ENCODE data around the gene PARVG.

PARVG gene

DNA sequence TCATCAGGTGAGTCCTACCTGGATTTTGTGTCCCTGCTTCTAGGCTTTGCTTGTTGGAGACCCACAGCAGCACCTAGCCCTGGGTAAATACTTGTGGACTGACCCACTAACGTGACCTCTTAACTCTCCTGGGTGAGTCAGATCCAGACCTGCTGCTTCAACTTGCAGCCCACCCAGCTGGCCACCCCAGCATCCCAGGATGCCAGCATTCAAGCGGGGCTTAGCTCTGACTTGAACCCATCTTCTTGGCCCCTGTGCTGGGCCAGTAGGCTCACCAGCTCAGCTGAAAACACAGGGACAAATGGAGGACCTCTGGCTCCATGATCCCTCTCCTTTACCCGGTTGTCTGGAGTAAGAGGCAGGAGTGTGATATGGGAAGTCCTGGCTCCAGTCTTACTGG, 33.5 kb downstream of the PARVG start:
- Histone ChIP-seq H3K4me3 (ENCODE audit: insufficient read depth, low read length, poor library complexity, severe bottlenecking) (no peak overlapping the region), H2AFZ (ENCODE audit: low read depth, low read length, severe bottlenecking) (no peak overlapping the region), H3F3A (ENCODE audit: insufficient read depth) (no peaks in the 10 kb centered on the region), H3K9ac (ENCODE audit: low read length) (no peak overlapping the region), H3K9me2 (replicated peaks; ENCODE audit: insufficient read depth, low read length) (no peaks in the 10 kb centered on the region), H3K9me3 (ENCODE audit: insufficient read depth, low read length) (no peaks in the 10 kb centered on the region), H3K79me2 (ENCODE audit: insufficient read depth, low read length) (no peaks in the 10 kb centered on the region), H3K27ac (ENCODE audit: low read depth, low read length) (no peak overlapping the region), H3K27me3 (ENCODE audit: low read length) (no peaks in the 10 kb centered on the region), H3K4me2 (ENCODE audit: low read depth, low read length, poor library complexity, severe bottlenecking) (no peak overlapping the region), H4K20me1 (ENCODE audit: low read depth, low read length) (no peaks in the 10 kb centered on the region), H3K36me3 (ENCODE audit: low read length) (no peaks in the 10 kb centered on the region)
- no peak for TF ChIP-seq EZH2phosphoT487 (conservative IDR thresholded peaks at IDR 0.05; ENCODE audit: low read length)
- no peak for TF ChIP-seq CTCF (IDR thresholded peaks at IDR 0.05; ENCODE audit: insufficient read depth, low read length, poor library complexity, severe bottlenecking)

DNA sequence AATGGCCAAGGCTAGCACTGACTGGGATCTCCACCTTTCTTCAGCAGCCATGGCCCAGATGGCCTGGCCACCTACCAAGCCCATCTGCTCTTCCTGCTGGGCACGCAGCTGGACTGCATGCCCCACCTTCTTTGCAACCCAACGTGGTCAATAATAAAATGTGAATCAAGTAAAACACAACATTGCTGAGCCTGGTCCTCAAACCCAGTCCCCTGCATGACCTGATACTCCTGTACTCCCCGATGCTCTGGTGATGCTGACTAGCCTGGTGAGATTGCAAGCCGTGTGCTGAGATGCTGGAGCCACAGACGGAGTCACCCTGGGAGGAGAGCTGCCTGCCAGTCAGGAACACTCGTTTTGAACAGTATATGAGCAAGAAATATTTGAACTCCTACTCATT, 34.0 kb downstream of the PARVG start:
- Histone ChIP-seq H3K9ac (ENCODE audit: low read length) (no peak overlapping the region), H3K27ac (ENCODE audit: low read depth, low read length) (no peak overlapping the region)

GRCh38 chr22:44215287-44215686, 34.6 kb downstream of the PARVG start:
- no peaks in the 10 kb centered on the region for H3F3A ChIP-seq (ENCODE audit: insufficient read depth)
- no peaks in the 10 kb centered on the region for H3K36me3 ChIP-seq (ENCODE audit: low read length)
- TF ChIP-seq EZH2phosphoT487 (conservative IDR thresholded peaks at IDR 0.05; ENCODE audit: low read length) = no peak
- no peak overlapping the region for H3K9ac ChIP-seq (ENCODE audit: low read length)
- H4K20me1 ChIP-seq (ENCODE audit: low read depth, low read length) = no peaks in the 10 kb centered on the region
- no peaks in the 10 kb centered on the region for H3K9me3 ChIP-seq (ENCODE audit: insufficient read depth, low read length)
- no peak overlapping the region for H2AFZ ChIP-seq (ENCODE audit: low read depth, low read length, severe bottlenecking)
- H3K27ac ChIP-seq (ENCODE audit: low read depth, low read length) = no peak overlapping the region
- H3K9me2 ChIP-seq (replicated peaks; ENCODE audit: insufficient read depth, low read length) = no peaks in the 10 kb centered on the region
- H3K27me3 ChIP-seq (ENCODE audit: low read length) = no peaks in the 10 kb centered on the region
- no peaks in the 10 kb centered on the region for H3K79me2 ChIP-seq (ENCODE audit: insufficient read depth, low read length)
- H3K4me2 ChIP-seq (ENCODE audit: low read depth, low read length, poor library complexity, severe bottlenecking) = no peak overlapping the region
- no peak overlapping the region for H3K4me3 ChIP-seq (ENCODE audit: insufficient read depth, low read length, poor library complexity, severe bottlenecking)

More for the DNA sequence above, 34.0 kb downstream of the PARVG start:
- H4K20me1 ChIP-seq (ENCODE audit: low read depth, low read length) = no peaks in the 10 kb centered on the region
- H3K36me3 ChIP-seq (ENCODE audit: low read length) = no peaks in the 10 kb centered on the region
- no peaks in the 10 kb centered on the region for H3K27me3 ChIP-seq (ENCODE audit: low read length)
- H3K9me3 ChIP-seq (ENCODE audit: insufficient read depth, low read length) = no peaks in the 10 kb centered on the region
- H3K79me2 ChIP-seq (ENCODE audit: insufficient read depth, low read length) = no peaks in the 10 kb centered on the region
- H3F3A ChIP-seq (ENCODE audit: insufficient read depth) = no peaks in the 10 kb centered on the region
- no peak overlapping the region for H3K4me3 ChIP-seq (ENCODE audit: insufficient read depth, low read length, poor library complexity, severe bottlenecking)
- no peak overlapping the region for H3K4me2 ChIP-seq (ENCODE audit: low read depth, low read length, poor library complexity, severe bottlenecking)
- no peak overlapping the region for H2AFZ ChIP-seq (ENCODE audit: low read depth, low read length, severe bottlenecking)
- H3K9me2 ChIP-seq (replicated peaks; ENCODE audit: insufficient read depth, low read length) = no peaks in the 10 kb centered on the region
- TF ChIP-seq EZH2phosphoT487 (conservative IDR thresholded peaks at IDR 0.05; ENCODE audit: low read length) (no peak), CTCF (IDR thresholded peaks at IDR 0.05; ENCODE audit: insufficient read depth, low read length, poor library complexity, severe bottlenecking) (no peak)

DNA sequence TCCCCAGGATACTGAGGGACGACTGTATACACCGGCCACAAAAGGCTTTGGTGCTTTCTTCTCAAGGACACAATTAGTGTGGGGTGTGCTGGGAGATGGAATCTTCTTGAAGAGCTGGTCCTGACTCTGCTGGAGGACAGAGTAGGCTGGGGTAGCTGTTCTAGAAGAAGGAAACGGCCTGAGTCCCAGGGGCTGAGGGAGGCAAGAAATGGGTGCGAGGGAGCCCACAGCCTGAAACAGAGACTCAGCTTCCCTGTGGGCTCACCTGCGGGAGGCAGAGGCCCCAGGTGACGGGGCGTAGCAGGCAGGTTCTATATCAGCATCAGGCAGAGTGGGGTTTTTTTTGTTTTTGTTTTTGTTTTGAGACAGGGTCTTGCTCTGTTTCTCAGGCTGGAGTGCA, 36.6 kb downstream of the PARVG start:
- H3K9me2 ChIP-seq (replicated peaks; ENCODE audit: insufficient read depth, low read length) = no peaks in the 10 kb centered on the region
- H3F3A ChIP-seq (ENCODE audit: insufficient read depth) = no peaks in the 10 kb centered on the region
- no peak overlapping the region for H3K4me3 ChIP-seq (ENCODE audit: insufficient read depth, low read length, poor library complexity, severe bottlenecking)

More for the DNA sequence above, 36.6 kb downstream of the PARVG start:
- Histone ChIP-seq H3K4me2 (ENCODE audit: low read depth, low read length, poor library complexity, severe bottlenecking) (no peak overlapping the region), H3K36me3 (ENCODE audit: low read length) (no peaks in the 10 kb centered on the region), H3K9me3 (ENCODE audit: insufficient read depth, low read length) (no peaks in the 10 kb centered on the region), H3K79me2 (ENCODE audit: insufficient read depth, low read length) (no peaks in the 10 kb centered on the region), H3K27ac (ENCODE audit: low read depth, low read length) (no peak overlapping the region), H4K20me1 (ENCODE audit: low read depth, low read length) (no peaks in the 10 kb centered on the region), H3K27me3 (ENCODE audit: low read length) (no peaks in the 10 kb centered on the region), H2AFZ (ENCODE audit: low read depth, low read length, severe bottlenecking) (no peak overlapping the region), H3K9ac (ENCODE audit: low read length) (no peak overlapping the region)
- TF ChIP-seq CTCF (IDR thresholded peaks at IDR 0.05; ENCODE audit: insufficient read depth, low read length, poor library complexity, severe bottlenecking) = no peak
- no peak for TF ChIP-seq EZH2phosphoT487 (conservative IDR thresholded peaks at IDR 0.05; ENCODE audit: low read length)

Data from SU-DHL-6 (cell line).